NCI-H1436 (cell line): ENCODE data around the gene REG3G.
"Not testable (repeated sequence)": the region's sequence is repeated elsewhere in the genome, so short reads cannot be mapped to it uniquely, and the experiment has no call there.

Experiments used
- DNase-seq: peaks from one replicate; lab custom pipeline; 2025; lab: John Stamatoyannopoulos, UW

REG3G gene

DNA sequence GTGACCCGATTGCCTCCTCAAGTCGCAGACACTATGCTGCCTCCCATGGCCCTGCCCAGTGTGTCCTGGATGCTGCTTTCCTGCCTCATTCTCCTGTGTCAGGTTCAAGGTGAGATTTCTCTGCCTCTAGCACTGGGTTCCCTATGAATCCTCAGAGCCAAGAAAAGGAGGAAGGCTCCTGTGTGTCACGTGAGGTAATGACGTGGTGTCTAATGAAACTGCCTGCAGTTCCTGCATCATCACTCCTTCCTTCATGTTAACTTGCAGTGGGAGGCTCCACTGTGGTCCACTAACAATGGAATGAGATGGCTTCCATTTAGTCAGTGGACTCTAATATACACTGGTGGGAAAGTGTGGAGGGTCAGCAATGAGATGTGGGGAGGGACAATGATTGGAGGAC is 559 bp downstream of the REG3G start:
- no peak for DNase-seq

DNA sequence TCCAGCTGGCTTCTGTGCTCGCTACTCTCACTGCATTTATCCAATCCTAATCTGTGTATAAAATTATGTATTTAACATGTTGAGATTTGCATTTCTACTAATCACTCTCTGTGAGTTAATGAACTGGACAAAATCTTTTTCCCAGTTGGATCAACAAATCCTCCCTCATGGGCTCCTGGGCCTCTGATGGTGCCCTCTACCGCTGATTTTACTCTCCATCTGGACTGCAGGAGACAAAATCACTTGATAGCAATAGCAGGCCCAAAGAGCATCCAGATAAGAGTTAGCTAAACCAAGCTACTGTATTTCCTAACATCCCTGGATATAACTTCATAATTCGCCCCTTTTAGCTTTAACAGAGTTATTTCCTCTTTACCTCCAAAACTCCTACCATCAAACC is 14.4 kb downstream of the REG3G start:
- DNase-seq, result no peak

DNA sequence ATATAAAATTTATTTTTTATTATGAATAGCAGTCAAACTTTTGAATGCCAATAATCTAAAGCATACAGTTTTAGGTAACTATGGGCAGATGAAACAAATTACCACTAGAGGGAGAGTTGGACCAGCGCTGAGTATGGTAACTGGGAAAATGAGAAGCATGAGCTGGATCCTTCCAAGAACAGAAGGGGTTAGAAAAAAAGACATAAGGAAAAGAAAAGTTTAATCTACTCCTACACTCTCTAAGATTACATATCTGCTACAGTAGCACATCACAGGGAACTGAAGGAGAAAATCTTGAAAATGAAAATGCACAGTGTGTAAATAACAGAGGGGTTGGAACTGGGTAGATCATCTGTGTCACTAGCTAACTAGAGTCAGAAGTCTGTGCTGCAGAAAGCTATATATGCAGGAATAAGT is 15.5 kb downstream of the REG3G start:
- no peak for DNase-seq

DNA sequence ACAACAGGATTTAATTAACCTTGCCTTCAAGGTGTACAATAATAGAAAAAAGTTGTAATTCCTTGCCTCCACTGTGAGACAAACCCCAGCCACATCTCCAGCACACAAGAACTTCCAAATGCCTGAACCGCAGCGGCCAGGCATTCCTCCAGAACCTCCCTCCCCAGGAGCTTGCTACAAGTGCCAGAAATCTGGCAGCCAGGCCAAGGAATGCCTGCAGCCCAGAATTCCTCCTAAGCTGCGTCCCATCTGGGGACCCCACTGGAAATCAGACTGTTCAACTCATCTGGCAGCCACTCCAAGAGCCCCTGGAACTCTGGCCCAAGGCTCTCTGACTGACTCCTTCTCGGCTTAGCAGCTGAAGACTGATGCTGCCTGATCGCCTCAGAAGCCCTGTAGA is 28.0 kb downstream of the REG3G start:
- DNase-seq, result not testable (repeated sequence)

DNA sequence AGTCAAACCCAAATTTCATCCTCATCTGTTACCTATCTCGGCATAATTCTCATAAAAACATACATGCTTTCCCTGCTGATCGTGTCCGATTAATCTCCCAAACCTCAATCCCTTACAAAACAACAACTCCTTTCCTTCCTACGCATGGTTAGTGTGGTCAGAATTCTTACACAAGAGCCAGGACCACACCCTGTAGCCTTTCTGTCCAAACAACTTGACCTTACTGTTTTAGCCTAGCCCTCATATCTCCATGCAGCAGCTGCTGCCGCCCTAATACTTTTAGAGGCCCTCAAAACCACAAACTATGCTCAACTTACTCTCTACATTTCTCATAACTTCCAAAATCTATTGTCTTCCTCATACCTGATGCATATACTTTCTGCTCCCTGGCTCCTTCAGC is 29.3 kb downstream of the REG3G start:
- not testable (repeated sequence) for DNase-seq

DNA sequence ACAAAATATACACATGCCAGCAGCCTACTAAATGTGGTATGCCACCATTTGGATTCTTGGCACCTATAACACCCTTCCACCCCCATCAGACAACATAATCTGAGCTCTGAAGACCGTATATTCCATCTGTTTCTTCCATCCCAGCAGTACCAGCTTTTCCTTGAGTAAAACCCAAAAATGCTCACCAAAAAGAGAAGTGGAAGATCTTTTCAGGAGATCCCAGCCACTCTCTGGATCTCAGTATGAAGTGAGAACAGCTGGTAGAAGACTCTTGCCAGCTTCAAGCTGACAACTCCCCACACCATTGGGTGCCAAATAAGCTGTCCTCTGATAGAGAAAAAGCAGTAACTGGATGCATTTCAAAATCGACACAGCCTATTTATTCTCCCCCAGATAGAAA is 39.7 kb downstream of the REG3G start:
- no peak for DNase-seq

DNA sequence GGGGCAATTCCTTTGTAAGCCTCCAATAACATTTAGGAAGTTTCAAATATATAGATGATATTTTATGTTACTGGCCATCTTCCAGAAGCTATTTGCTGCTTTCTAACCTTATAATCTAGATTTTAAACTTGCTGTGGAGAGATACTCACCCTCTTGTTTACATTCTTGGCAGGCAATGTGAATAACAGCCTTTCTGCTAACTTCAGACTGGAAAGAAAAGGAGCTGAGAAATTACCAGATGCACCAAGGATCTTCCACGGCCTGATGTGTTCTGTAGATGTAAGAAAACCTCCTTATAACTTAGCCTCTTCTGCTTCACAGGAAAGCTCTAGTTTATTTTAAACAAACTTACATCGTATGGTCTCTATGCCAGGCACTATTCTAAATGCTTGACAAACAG is 45.6 kb downstream of the REG3G start:
- no peak for DNase-seq
